Psoas muscle (tissue), 8 donors: ENCODE measurements around the gene SLC38A10. TPM values are rescaled to one million over a fixed set of nuclear protein-coding genes. Genes with fewer than 3 reads are reported as not detected.

Source experiments
- ATAC-seq, 4 donors: fragments of 200-7000 bp; cut with Tn5 transposase; one replicate each; pipeline ENCODE4 v1.9.1; 2020; ENCODE audit warnings: moderate library complexity in 3 of 4, mild to moderate bottlenecking in 2 of 4
- DNase-seq, 2 donors: peaks; one replicate each; pipeline ENCODE4 v3.0.0-alpha.2; 2020
- H3K27ac ChIP-seq: fragments of 200-600 bp; one replicate; pipeline ENCODE4 v1.8.0; 2022
- H3K27me3 ChIP-seq, 3 donors: fragments of 200-600 bp in 1 of 3; one replicate each; pipeline versions ENCODE4 v1.6.1 to v1.8.0; 2013 to 2022; ENCODE audit warnings: low read length in 2 of 3, mild to moderate bottlenecking in 2 of 3, moderate library complexity in 1 of 3; ENCODE audit not compliant: insufficient read depth in 3 of 3
- H3K36me3 ChIP-seq, 2 donors: fragments of 200-600 bp in 1 of 2; one replicate each; pipeline versions ENCODE4 v1.6.1 to v1.8.0; 2013 to 2022; ENCODE audit warnings: low read depth in 1 of 2, mild to moderate bottlenecking in 1 of 2, moderate library complexity in 1 of 2; ENCODE audit not compliant: insufficient read depth in 1 of 2
- H3K4me1 ChIP-seq: fragments of 200-600 bp; one replicate; pipeline ENCODE4 v1.8.0; 2022
- H3K4me3 ChIP-seq: fragments of 200-600 bp; one replicate; pipeline ENCODE4 v1.8.0; 2022; ENCODE audit warnings: mild to moderate bottlenecking
- H3K9me3 ChIP-seq: fragments of 200-600 bp; one replicate; pipeline ENCODE4 v1.8.0; 2022
- CTCF ChIP-seq: fragments of 200-600 bp; IDR thresholded peaks from one replicate; pipeline ENCODE4 v1.8.0; 2022; ENCODE audit warnings: antibody characterized with exemption
- WGBS, 3 donors: extraction: QIAGEN DNeasy Blood & Tissue Kit; methylation state at CpG; one replicate each; pipeline versions ENCODE4 v1.1.6 to v1.1.7; 2013; 5-methylcytosine and 5-hydroxymethylcytosine counted together
- intact Hi-C, 2 donors: fragments of 100-400 bp; cut with DNase I; formaldehyde crosslinking; loops; one replicate each; pipeline versions ENCODE4 v1.11.0 to v1.14.2; 2022
- polyA plus RNA-seq, 3 donors: library from polyadenylated mRNA; stranded (reverse); fragments of 200-250 nt; gene quantifications; one replicate each; pipeline ENCODE4 v1.2.3, GENCODE V29; 2013
- total RNA-seq, 4 donors: library from RNA; stranded (reverse); fragmentation: NEBNext Ultra II Directional in 2 of 4; extraction: Animal tissue kit (Norgen Biotek cat#: 25700) in 2 of 4; gene quantifications; one replicate each; pipeline versions ENCODE4 v1.2.1 to v1.2.4, GENCODE V29; 2021 to 2023
- donor health status: healthy with polysubstance abuse.
- donor health status: DM: no; HTN: no; CAD: no; lungs with moderate emphysema.
- donor health status: Bipolar disorder and iron deficiency.
- donor health status: healthy.
- donor health status: DM: yes; HTN: yes; CAD: no.
- donor health status: DM: no; HTN: no; CAD: no.
- donor health status: DM: no; HTN: no; CAD: no.
- donor health status: DM: yes; HTN: yes; CAD: no.

The SLC38A10 gene
- total and polyA plus RNA-seq, 7 donors: 16.7 to 40.6 (median 19.8) TPM

- H3K4me1 ChIP-seq: no peaks in the 10 kb centered on the region
- no peak overlapping the region for H3K4me3 ChIP-seq
- no peaks in the 10 kb centered on the region for H3K27me3 ChIP-seq
- DNase-seq (no peak), ATAC-seq (no peak)
- peaks cover 3 to 55% of the 10 kb centered on the region in 2 donors for H3K36me3 ChIP-seq
- intact Hi-C loops: no loop called here
- TF ChIP-seq CTCF: no peak
- H3K27ac ChIP-seq: no peak overlapping the region
- H3K9me3 ChIP-seq: no peaks in the 10 kb centered on the region
- WGBS, 3 donors: 93 to 95% (median 94%) methylated on average over 50 of the region's 50 CpGs
Measured at GRCh38 chr17:81279278-81280275, 15.5 kb downstream of the SLC38A10 start.

- no peaks in the 10 kb centered on the region for H3K9me3 ChIP-seq
- WGBS, 3 donors: 93 to 95% (median 94%) methylated on average over 8 of the region's 8 CpGs
- no peak overlapping the region for H3K27ac ChIP-seq
- intact Hi-C loops: no loop called here
- no peaks in the 10 kb centered on the region for H3K4me1 ChIP-seq
- no peak for ATAC-seq
- no peak overlapping the region for H3K4me3 ChIP-seq
- peaks cover 3 to 63% of the 10 kb centered on the region in 2 donors for H3K36me3 ChIP-seq
- no peaks in the 10 kb centered on the region for H3K27me3 ChIP-seq
- no peak for DNase-seq
- TF ChIP-seq CTCF: no peak
Measured at GRCh38 chr17:81278831-81279230, 16.3 kb downstream of the SLC38A10 start.

GRCh38 chr17:81277946-81278693 lies 17.0 kb downstream of the SLC38A10 start:
- Histone ChIP-seq H3K4me3 (no peak overlapping the region), H3K36me3 (peaks cover 3 to 70% of the 10 kb centered on the region in 2 donors)

GRCh38 chr17:81277421-81277820 lies 17.7 kb downstream of the SLC38A10 start:
- no peaks in the 10 kb centered on the region for H3K9me3 ChIP-seq
- H3K27ac ChIP-seq: no peak overlapping the region
- H3K4me3 ChIP-seq: no peak overlapping the region
- 81 to 86% (median 85%) methylated on average over 18 of the region's 18 CpGs for WGBS, 3 donors
- H3K4me1 ChIP-seq: no peaks in the 10 kb centered on the region
- DNase-seq (peak in 1 of 2 donors; percentile 51), ATAC-seq (peak in 1 of 4 donors; percentile 10)
- TF ChIP-seq CTCF: no peak
- H3K27me3 ChIP-seq: no peaks in the 10 kb centered on the region
- H3K36me3 ChIP-seq: peaks cover 4 to 77% of the 10 kb centered on the region in 2 donors
- intact Hi-C loops: no loop called here

More at GRCh38 chr17:81277946-81278693, 17.0 kb downstream of the SLC38A10 start:
- 73 to 87% (median 82%) methylated on average over 17 to 20 of the region's 20 CpGs for WGBS, 3 donors
- no peak for TF ChIP-seq CTCF
- ATAC-seq (peak in 1 of 4 donors; percentile 57), DNase-seq (peak in 1 of 2 donors; percentile 85)
- Histone ChIP-seq H3K4me1 (no peaks in the 10 kb centered on the region), H3K27ac (no peak overlapping the region), H3K9me3 (no peaks in the 10 kb centered on the region), H3K27me3 (no peaks in the 10 kb centered on the region)
- intact Hi-C loops: no loop called here
